ENCODE results near the gene SORBS2.

The SORBS2 gene

GRCh38 chr4:185542626-185543315 lies 269.2 kb downstream of the SORBS2 start:
- DNase-seq: no peak

- DNase-seq: no peak
These were observed 270.7 kb downstream of the SORBS2 start for GRCh38 chr4:185541251-185541727.

- DNase-seq: no peak
These were observed 271.4 kb downstream of the SORBS2 start for GRCh38 chr4:185540487-185541120.

GRCh38 chr4:185540040-185540439 lies 272.0 kb downstream of the SORBS2 start:
- no peak for DNase-seq

- DNase-seq: no peak
These were observed 273.2 kb downstream of the SORBS2 start for GRCh38 chr4:185538806-185539205.

GRCh38 chr4:185536411-185536709 lies 275.6 kb downstream of the SORBS2 start:
- DNase-seq: no peak

GRCh38 chr4:185535612-185536410 lies 276.2 kb downstream of the SORBS2 start:
- no peak for DNase-seq

Measured in stimulated activated CD4-positive, alpha-beta T cell treated with anti-CD3 and anti-CD28 coated beads, Interleukin-12 subunit alpha, Interleukin-12 subunit beta, amount 100 ng/mL, for 4 hours (primary cell).